C4-2B (cell line): ENCODE measurements around the gene APOC1.

Experiments used
- H3K27ac ChIP-seq: fragments of 450-650 bp; 2 replicates; pipeline ENCODE4 v1.5.1; 2017
- ZFX ChIP-seq: fragments of 450-650 bp; IDR thresholded peaks from 2 replicates; pipeline ENCODE4 v1.6.1; 2017
- TF ChIP-seq, protein P1 (sequence below): fragments of 450-650 bp; conservative IDR thresholded peaks from 2 replicates; pipeline ENCODE4 v1.5.1; 2017; ENCODE audit warnings: mild to moderate bottlenecking

The APOC1 gene

DNA sequence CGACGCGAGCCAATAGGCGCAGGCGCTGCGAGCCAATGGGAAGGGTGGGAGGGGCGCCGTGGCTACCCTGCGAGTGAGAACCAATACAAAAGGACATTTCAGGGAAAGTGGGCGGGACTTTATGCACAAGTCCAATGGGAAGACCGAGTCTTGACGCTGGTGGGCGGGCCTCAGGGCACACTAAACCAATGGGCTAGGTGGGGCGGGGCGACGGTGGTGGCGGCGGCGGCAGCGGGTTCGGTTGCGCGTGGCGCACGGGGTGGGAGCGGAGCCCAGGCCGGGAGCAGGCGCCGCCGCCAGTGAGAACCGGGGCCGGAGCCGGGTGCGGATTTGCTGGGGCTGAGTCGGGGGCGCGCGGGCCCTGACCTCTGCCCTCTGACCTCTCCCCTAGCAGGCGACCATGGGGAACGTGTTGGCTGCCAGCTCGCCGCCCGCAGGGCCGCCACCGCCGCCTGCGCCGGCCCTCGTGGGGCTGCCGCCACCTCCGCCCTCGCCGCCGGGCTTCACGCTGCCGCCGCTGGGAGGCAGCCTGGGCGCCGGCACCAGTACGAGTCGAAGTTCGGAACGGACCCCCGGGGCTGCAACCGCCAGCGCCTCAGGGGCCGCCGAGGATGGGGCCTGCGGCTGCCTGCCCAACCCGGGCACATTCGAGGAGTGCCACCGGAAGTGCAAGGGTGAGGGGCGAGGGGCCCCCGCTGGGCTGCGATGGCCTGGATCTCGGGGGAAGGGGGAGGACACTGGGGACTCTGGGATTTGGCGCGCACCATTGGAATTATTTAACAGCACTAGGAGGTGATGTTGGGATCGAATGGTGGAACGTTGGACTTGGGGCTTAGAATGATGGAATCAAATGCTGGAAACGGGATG, 23.2 kb upstream of the APOC1 start, which contains the start of gene TOMM40:
TOMM40 (plus strand) TSS at position 239 of the 867 bp plus-strand sequence; CDS start at position 401, 162 bp downstream.
- H3K27ac ChIP-seq, result peak within 1 kb of the TSS; percentile 94
- TF ChIP-seq, protein P1, sequence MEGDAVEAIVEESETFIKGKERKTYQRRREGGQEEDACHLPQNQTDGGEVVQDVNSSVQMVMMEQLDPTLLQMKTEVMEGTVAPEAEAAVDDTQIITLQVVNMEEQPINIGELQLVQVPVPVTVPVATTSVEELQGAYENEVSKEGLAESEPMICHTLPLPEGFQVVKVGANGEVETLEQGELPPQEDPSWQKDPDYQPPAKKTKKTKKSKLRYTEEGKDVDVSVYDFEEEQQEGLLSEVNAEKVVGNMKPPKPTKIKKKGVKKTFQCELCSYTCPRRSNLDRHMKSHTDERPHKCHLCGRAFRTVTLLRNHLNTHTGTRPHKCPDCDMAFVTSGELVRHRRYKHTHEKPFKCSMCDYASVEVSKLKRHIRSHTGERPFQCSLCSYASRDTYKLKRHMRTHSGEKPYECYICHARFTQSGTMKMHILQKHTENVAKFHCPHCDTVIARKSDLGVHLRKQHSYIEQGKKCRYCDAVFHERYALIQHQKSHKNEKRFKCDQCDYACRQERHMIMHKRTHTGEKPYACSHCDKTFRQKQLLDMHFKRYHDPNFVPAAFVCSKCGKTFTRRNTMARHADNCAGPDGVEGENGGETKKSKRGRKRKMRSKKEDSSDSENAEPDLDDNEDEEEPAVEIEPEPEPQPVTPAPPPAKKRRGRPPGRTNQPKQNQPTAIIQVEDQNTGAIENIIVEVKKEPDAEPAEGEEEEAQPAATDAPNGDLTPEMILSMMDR, result no peak
- peak; percentile 75; the same call in 1 of the 2 replicates for TF ChIP-seq ZFX

DNA sequence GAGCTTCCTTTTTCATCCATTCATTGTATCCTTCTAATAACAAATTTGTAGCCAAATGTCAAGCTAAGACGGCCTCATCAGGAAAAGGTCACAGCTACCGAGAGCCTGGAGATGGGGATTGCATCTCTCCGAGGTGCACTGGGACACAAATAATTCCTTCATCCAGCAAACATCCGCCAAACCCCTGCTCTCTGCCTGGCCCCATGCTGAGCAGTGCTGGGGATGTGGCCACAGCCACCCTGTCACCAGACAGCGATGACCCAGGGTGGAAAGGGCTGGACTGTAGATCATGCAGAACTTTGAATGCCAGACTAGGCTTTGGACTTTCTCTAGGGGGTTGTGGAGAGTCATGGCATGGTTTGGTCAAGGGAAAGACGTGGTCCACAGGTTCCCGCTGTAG, 21.5 kb upstream of the APOC1 start:
- TF ChIP-seq, protein P1, result no peak
- no peak for TF ChIP-seq ZFX
- H3K27ac ChIP-seq, result no peak overlapping the region

DNA sequence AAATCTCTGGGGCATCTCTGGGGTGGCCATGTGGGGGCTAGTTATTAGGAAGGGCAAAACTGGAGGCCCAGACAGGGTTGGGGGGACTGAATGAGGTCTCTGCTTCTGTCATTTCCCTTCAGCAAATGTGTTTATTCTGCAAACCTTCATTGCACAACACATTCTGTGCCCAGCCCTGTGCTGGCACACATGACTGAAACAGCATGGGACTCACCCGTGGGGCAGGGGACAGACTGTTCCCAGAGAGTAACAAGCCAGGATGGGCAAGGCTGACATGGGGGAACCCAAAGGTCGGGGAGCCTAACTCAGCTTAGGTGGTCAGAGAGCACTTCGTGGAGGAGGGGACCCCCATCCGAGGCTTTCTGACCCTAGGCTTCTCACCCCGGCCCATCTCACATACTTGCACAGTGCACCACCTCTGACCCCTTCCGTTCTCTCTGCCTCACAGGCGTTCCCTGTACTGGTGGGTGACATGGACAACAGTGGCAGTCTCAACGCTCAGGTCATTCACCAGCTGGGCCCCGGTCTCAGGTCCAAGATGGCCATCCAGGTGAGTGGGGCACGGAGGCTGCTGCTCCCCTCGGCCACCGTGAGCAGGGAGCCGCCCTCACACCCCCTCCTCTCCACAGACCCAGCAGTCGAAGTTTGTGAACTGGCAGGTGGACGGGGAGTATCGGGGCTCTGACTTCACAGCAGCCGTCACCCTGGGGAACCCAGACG, 20.9 kb upstream of the APOC1 start:
- H3K27ac ChIP-seq, result no peak overlapping the region
- no peak for TF ChIP-seq ZFX
- TF ChIP-seq, protein P1, result no peak

DNA sequence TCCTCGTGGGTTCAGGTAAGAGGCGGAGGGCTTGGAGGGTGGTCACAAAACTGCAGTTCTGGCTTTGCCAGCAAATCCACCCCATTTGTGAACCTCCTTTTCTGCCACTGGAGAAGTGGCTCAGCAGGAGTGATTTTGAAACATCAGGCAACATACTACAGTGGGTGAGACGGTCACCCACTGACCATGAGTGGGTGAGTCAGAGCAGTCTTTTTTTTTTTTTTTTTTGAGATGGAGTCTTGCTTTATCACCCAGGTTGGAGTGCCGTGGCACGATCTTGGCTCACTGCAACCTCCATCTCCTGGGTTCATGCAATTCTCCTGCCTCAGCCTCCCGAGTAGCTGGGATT, 20.4 kb upstream of the APOC1 start:
- TF ChIP-seq, protein P1, result no peak
- no peak for TF ChIP-seq ZFX
- no peak overlapping the region for H3K27ac ChIP-seq

DNA sequence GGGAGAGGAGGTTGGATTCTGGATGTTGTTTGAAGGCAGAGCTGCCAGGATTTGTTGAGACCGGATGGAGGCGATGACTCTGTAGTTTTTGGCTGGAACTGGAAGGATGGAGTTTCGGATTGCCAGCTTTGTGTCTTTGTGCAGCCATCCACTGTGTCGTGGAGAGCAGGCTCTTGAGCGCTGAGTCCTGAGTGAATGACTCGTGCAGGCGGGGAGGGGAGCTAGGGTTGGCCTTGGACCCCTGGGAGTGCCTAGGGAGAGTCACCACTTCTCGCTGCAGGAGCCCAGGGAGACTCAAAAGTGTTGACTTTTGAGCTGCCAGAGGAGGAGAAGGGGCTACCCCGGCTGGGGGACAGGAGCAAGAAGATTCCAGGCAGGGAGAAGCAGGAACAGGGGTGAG, 19.5 kb upstream of the APOC1 start:
- TF ChIP-seq ZFX, result no peak
- TF ChIP-seq, protein P1, result no peak
- H3K27ac ChIP-seq, result no peak overlapping the region

DNA sequence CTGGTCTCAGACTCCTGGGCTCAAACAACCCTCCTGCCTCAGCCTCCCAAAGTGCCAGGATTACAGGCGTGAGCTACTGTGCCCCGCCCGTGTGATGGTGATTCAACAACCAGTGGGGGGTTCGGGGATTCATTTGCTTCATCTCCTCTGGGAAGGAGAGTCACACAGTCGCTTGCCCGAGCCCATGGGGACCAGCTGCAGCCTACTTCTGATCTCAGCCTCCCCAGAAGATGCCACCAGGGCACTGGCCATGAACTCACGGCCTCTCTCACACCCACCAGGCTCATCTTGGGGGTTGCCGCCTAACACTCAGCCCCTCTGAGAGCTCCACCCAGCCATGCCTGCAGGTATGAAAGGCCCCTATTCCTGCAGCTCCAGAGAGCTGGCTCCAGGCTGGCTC, 16.6 kb upstream of the APOC1 start:
- no peak for TF ChIP-seq ZFX
- TF ChIP-seq, protein P1, result no peak
- H3K27ac ChIP-seq, result no peak overlapping the region
